CD4-positive, alpha-beta memory T cell (primary cell): ENCODE results near the gene PID1. TPM values are rescaled to one million over a fixed set of nuclear protein-coding genes. Genes with fewer than 3 reads are reported as not detected.

Experiments
- CTCF ChIA-PET: fragments of 350-600 bp; sonication (Branson Sonifier 250); formaldehyde crosslinking; loops from one replicate; lab custom pipeline; 2021; ENCODE audit warnings: inconsistent platforms; ENCODE audit not compliant: partially characterized antibody; lab: Charles Lee
- POLR2A ChIA-PET: fragments of 350-600 bp; sonication (Branson Sonifier 250); formaldehyde crosslinking; loops from one replicate; lab custom pipeline; 2021; ENCODE audit not compliant: partially characterized antibody; lab: Charles Lee
- DNase-seq, 5 donors: peaks; one replicate each; pipeline versions ENCODE4 v3.0.0 to v3.0.0-alpha.2; 2020 to 2022; ENCODE audit warnings: mixed read lengths in 1 of 5
- H3K27ac ChIP-seq: one replicate; pipeline ENCODE4 v1.7.0; 2013; ENCODE audit warnings: low read depth, low read length
- H3K27me3 ChIP-seq: 2 replicates; pipeline ENCODE4 v1.7.0; 2013; ENCODE audit warnings: mild to moderate bottlenecking, low read length, moderate library complexity; ENCODE audit not compliant: insufficient read depth
- H3K36me3 ChIP-seq: 2 replicates; pipeline ENCODE4 v1.7.0; 2013; ENCODE audit warnings: mild to moderate bottlenecking, low read length, moderate library complexity; ENCODE audit not compliant: insufficient read depth
- H3K4me1 ChIP-seq: 2 replicates; pipeline ENCODE4 v1.7.0; 2013; ENCODE audit warnings: mild to moderate bottlenecking, low read length, moderate library complexity; ENCODE audit not compliant: insufficient read depth
- H3K4me3 ChIP-seq, 2 donors: one replicate each; pipeline ENCODE4 v1.7.0; 2013; ENCODE audit warnings: low read length in 2 of 2, mild to moderate bottlenecking in 1 of 2
- H3K9me3 ChIP-seq, 2 donors: one replicate each; pipeline ENCODE4 v1.7.0; 2013; ENCODE audit warnings: low read length in 2 of 2, control low read depth in 1 of 2; ENCODE audit not compliant: control insufficient read depth in 1 of 2
- H3K27ac Mint-ChIP-seq, 7 donors: one replicate each; pipeline ENCODE4 v1.8.0; 2020 to 2021; ENCODE audit warnings: mixed read lengths in 7 of 7, mild to moderate bottlenecking in 6 of 7, inconsistent platforms in 3 of 7, moderate library complexity in 3 of 7
- H3K27me3 Mint-ChIP-seq, 2 donors: one replicate each; pipeline ENCODE4 v1.8.0; 2020 to 2021; ENCODE audit warnings: mixed read lengths in 2 of 2
- H3K36me3 Mint-ChIP-seq, 2 donors: one replicate each; pipeline ENCODE4 v1.8.0; 2020 to 2021; ENCODE audit warnings: mixed read lengths in 2 of 2, inconsistent platforms in 1 of 2, mild to moderate bottlenecking in 1 of 2
- H3K4me1 Mint-ChIP-seq, 4 donors: one replicate each; pipeline ENCODE4 v1.8.0; 2020 to 2021; ENCODE audit warnings: mixed read lengths in 4 of 4, mild to moderate bottlenecking in 1 of 4
- H3K4me3 Mint-ChIP-seq, 8 donors: one replicate each; pipeline ENCODE4 v1.8.0; 2020 to 2021; ENCODE audit warnings: mixed read lengths in 8 of 8, mild to moderate bottlenecking in 7 of 8, moderate library complexity in 6 of 8, inconsistent platforms in 3 of 8
- H3K9me3 Mint-ChIP-seq, 8 donors: one replicate each; pipeline ENCODE4 v1.8.0; 2020 to 2021; ENCODE audit warnings: mixed read lengths in 8 of 8, mild to moderate bottlenecking in 5 of 8, inconsistent platforms in 3 of 8, moderate library complexity in 1 of 8
- intact Hi-C: fragments of 100-400 bp; cut with micrococcal nuclease; formaldehyde crosslinking; loops from one replicate; pipeline ENCODE4 v1.15.1; 2023
- polyA plus RNA-seq, 2 donors: library from polyadenylated mRNA; unstranded; fragments of 300-500 nt; fragmentation: Illumina TruSeq; gene quantifications; one replicate each; pipeline ENCODE4 v1.2.3, GENCODE V29; 2021
- total RNA-seq, 2 experiments: library from RNA; stranded (reverse); gene quantifications; one replicate each; pipeline ENCODE4 v1.2.3, GENCODE V29; 2021

Gene PID1
- total and polyA plus RNA-seq, 4 experiments from 2014 or later = 0.47 to 0.55 TPM; not detected in 2

DNA sequence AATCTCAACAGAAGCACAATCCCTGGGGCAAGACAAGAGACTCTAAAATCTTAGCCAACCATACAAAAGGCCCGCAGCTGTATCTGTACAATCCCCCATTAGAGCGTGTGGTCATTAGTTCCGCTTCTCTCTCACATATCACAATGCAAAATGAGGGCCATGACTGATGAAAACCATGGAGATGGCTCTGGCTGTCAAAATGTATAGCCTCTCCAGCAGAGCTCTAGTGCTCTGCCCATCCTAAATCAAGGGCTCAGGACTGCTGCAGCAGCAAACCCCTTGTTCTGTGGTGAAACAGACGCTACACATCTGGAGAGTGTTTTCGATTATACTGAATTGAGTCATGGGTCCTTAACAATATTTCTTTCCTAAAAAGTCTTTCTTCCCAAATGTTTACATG lies 221.0 kb downstream of the PID1 start:
- DNase-seq = no peak
- H3K4me3 Mint-ChIP-seq = no peak overlapping the region
- H3K27me3 ChIP-seq = no peaks in the 10 kb centered on the region
- no peak overlapping the region for H3K27ac Mint-ChIP-seq
- no peak overlapping the region for H3K4me3 ChIP-seq
- CTCF ChIA-PET = interaction anchor here (1.4 kb wide), 1 partner anchor 44 kb away, joined by 3 read pairs; no protein-coding TSS in a partner anchor
- H3K4me1 Mint-ChIP-seq = no peaks in the 10 kb centered on the region
- no peaks in the 10 kb centered on the region for H3K9me3 ChIP-seq
- H3K9me3 Mint-ChIP-seq = peaks cover 0 to 8% (median 1%) of the 10 kb centered on the region in 8 donors
- no peaks in the 10 kb centered on the region for H3K27me3 Mint-ChIP-seq
- H3K27ac ChIP-seq = no peak overlapping the region
- H3K4me1 ChIP-seq = no peaks in the 10 kb centered on the region
- H3K36me3 Mint-ChIP-seq = no peaks in the 10 kb centered on the region
- H3K36me3 ChIP-seq = no peaks in the 10 kb centered on the region
- POLR2A ChIA-PET = no interaction called here
- intact Hi-C loops = no loop called here

DNA sequence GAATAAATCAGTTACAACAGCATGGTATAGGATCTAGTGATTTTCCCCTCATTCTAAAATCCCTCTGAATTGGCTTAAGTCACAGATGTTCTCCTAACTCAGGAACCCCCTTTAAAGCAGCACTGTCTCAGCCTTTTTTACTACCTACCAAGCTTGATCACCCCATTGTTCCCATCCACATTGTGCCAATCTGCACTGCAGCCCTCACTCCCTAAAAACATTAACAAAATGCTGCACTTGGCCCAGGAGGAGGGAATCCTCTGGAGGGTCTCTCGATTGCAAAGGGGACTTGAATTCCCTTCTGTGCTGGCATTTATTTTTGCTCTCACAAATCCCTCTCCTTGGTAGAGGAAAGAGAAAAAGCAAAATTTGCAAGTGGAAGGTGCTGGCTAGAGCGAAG lies 223.0 kb downstream of the PID1 start:
- no peak for DNase-seq
- Histone ChIP-seq H3K9me3 (no peaks in the 10 kb centered on the region), H3K27ac (no peak overlapping the region), H3K36me3 (no peaks in the 10 kb centered on the region), H3K4me3 (no peak overlapping the region), H3K4me1 (no peaks in the 10 kb centered on the region), H3K27me3 (no peaks in the 10 kb centered on the region)
- intact Hi-C loops = no loop called here
- no peaks in the 10 kb centered on the region for H3K27me3 Mint-ChIP-seq
- CTCF ChIA-PET = no interaction called here
- H3K9me3 Mint-ChIP-seq = peaks cover 0 to 8% (median under 1%) of the 10 kb centered on the region in 8 donors
- H3K36me3 Mint-ChIP-seq = no peaks in the 10 kb centered on the region
- no peak overlapping the region for H3K27ac Mint-ChIP-seq
- no peak overlapping the region for H3K4me3 Mint-ChIP-seq
- POLR2A ChIA-PET = no interaction called here
- H3K4me1 Mint-ChIP-seq = no peaks in the 10 kb centered on the region

- no peak overlapping the region for H3K4me3 ChIP-seq
- no peak overlapping the region for H3K27ac ChIP-seq
- Mint-ChIP-seq H3K4me3 (no peak overlapping the region), H3K27me3 (no peaks in the 10 kb centered on the region), H3K36me3 (no peaks in the 10 kb centered on the region), H3K4me1 (no peaks in the 10 kb centered on the region), H3K27ac (no peak overlapping the region), H3K9me3 (peaks cover 0 to 8% (median 3%) of the 10 kb centered on the region in 8 donors)
- DNase-seq = no peak
- no peaks in the 10 kb centered on the region for H3K4me1 ChIP-seq
- CTCF ChIA-PET = no interaction called here
- H3K9me3 ChIP-seq = no peaks in the 10 kb centered on the region
- no peaks in the 10 kb centered on the region for H3K36me3 ChIP-seq
- intact Hi-C loops = no loop called here
- H3K27me3 ChIP-seq = no peaks in the 10 kb centered on the region
- POLR2A ChIA-PET = no interaction called here
Observed at GRCh38 chr2:229045671-229046070, 225.4 kb downstream of the PID1 start.

- no peak for DNase-seq
- intact Hi-C loops = no loop called here
- Histone ChIP-seq H3K4me1 (no peaks in the 10 kb centered on the region), H3K27me3 (no peaks in the 10 kb centered on the region), H3K27ac (no peak overlapping the region), H3K4me3 (no peak overlapping the region), H3K9me3 (no peaks in the 10 kb centered on the region), H3K36me3 (no peaks in the 10 kb centered on the region)
- POLR2A ChIA-PET = no interaction called here
- Mint-ChIP-seq H3K27me3 (no peaks in the 10 kb centered on the region), H3K4me1 (no peaks in the 10 kb centered on the region), H3K36me3 (no peaks in the 10 kb centered on the region), H3K27ac (no peak overlapping the region), H3K9me3 (peaks cover 0 to 8% (median 3%) of the 10 kb centered on the region in 8 donors), H3K4me3 (no peak overlapping the region)
- CTCF ChIA-PET = no interaction called here
Observed at GRCh38 chr2:229044581-229044980, 226.5 kb downstream of the PID1 start.

GRCh38 chr2:229043681-229044080 lies 227.4 kb downstream of the PID1 start:
- Histone ChIP-seq H3K4me3 (no peak overlapping the region), H3K27me3 (no peaks in the 10 kb centered on the region), H3K27ac (no peak overlapping the region), H3K36me3 (no peaks in the 10 kb centered on the region), H3K4me1 (no peaks in the 10 kb centered on the region), H3K9me3 (no peaks in the 10 kb centered on the region)
- Mint-ChIP-seq H3K27me3 (no peaks in the 10 kb centered on the region), H3K9me3 (peaks cover 0 to 8% (median 4%) of the 10 kb centered on the region in 8 donors), H3K4me1 (no peaks in the 10 kb centered on the region), H3K27ac (no peak overlapping the region), H3K36me3 (no peaks in the 10 kb centered on the region), H3K4me3 (no peak overlapping the region)
- ChIA-PET CTCF (no interaction called here), POLR2A (no interaction called here)
- intact Hi-C loops = no loop called here
- DNase-seq = no peak

DNA sequence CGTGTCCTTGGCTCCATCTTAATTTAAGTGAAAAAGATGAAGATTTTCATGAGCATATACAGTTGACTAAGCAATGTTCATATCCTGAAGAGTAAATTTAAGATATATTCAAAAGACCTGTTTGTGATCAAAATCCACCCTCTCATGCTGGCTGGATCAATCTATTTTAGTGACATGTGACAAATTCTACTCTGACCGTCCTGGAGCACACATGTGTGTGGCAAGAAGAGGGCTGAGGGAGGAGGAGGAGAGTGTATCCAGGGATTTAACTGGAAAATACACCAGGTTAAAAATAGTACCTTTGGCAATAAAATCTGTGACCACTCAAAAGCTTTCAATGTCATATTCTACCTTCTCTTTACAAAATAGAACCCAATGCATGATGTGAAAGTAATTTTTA lies 228.7 kb downstream of the PID1 start:
- no peak for DNase-seq
- CTCF ChIA-PET = no interaction called here
- H3K9me3 ChIP-seq = no peaks in the 10 kb centered on the region
- H3K36me3 ChIP-seq = no peaks in the 10 kb centered on the region
- no peaks in the 10 kb centered on the region for H3K27me3 Mint-ChIP-seq
- no peaks in the 10 kb centered on the region for H3K4me1 ChIP-seq
- H3K4me3 ChIP-seq = no peak overlapping the region
- POLR2A ChIA-PET = no interaction called here
- H3K4me1 Mint-ChIP-seq = no peaks in the 10 kb centered on the region
- no peak overlapping the region for H3K4me3 Mint-ChIP-seq
- H3K9me3 Mint-ChIP-seq = peaks cover 0 to 8% (median 4%) of the 10 kb centered on the region in 8 donors
- no peak overlapping the region for H3K27ac ChIP-seq
- H3K36me3 Mint-ChIP-seq = no peaks in the 10 kb centered on the region
- no peak overlapping the region for H3K27ac Mint-ChIP-seq
- intact Hi-C loops = no loop called here
- H3K27me3 ChIP-seq = no peaks in the 10 kb centered on the region

- no peak for DNase-seq
- Histone ChIP-seq H3K27ac (no peak overlapping the region), H3K4me1 (no peaks in the 10 kb centered on the region), H3K36me3 (no peaks in the 10 kb centered on the region), H3K27me3 (no peaks in the 10 kb centered on the region), H3K9me3 (no peaks in the 10 kb centered on the region), H3K4me3 (no peak overlapping the region)
- no peaks in the 10 kb centered on the region for H3K27me3 Mint-ChIP-seq
- ChIA-PET CTCF (no interaction called here), POLR2A (no interaction called here)
- no peak overlapping the region for H3K4me3 Mint-ChIP-seq
- H3K27ac Mint-ChIP-seq = no peak overlapping the region
- H3K4me1 Mint-ChIP-seq = no peaks in the 10 kb centered on the region
- H3K9me3 Mint-ChIP-seq = peaks cover 0 to 5% (median 2%) of the 10 kb centered on the region in 8 donors
- H3K36me3 Mint-ChIP-seq = no peaks in the 10 kb centered on the region
- intact Hi-C loops = no loop called here
Observed at GRCh38 chr2:229041691-229042090, 229.4 kb downstream of the PID1 start.

DNA sequence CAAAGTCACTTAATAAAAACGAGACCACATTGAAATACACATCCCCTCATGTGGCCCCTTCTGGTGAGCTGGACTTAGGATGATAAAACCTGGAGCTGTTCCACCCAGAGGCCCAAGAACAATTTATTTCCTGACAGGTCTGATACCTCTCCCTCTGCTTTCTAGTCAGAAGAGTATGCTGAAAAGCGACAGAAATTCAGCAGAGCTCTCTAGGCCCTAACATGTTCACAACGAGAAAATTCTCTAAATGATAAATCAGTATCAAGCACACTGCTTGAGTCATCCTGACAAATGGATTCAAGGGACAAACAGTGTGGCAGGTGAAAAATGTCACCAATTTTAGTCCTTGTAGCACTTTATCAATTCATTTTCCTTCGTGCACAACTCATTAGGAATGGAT lies 233.5 kb downstream of the PID1 start:
- DNase-seq = no peak
- H3K27ac ChIP-seq = no peak overlapping the region
- Mint-ChIP-seq H3K36me3 (no peaks in the 10 kb centered on the region), H3K4me3 (no peak overlapping the region), H3K27me3 (no peaks in the 10 kb centered on the region), H3K27ac (no peak overlapping the region), H3K9me3 (peaks cover 0 to 6% (median 2%) of the 10 kb centered on the region in 8 donors), H3K4me1 (no peaks in the 10 kb centered on the region)
- H3K27me3 ChIP-seq = no peaks in the 10 kb centered on the region
- H3K9me3 ChIP-seq = no peaks in the 10 kb centered on the region
- no peaks in the 10 kb centered on the region for H3K4me1 ChIP-seq
- intact Hi-C loops = no loop called here
- H3K4me3 ChIP-seq = no peak overlapping the region
- no peaks in the 10 kb centered on the region for H3K36me3 ChIP-seq
- ChIA-PET CTCF (no interaction called here), POLR2A (no interaction called here)
